Upper lobe of left lung (tissue), 6 donors: Measurements from ENCODE around the gene MTMR6. TPM values are rescaled to one million over a fixed set of nuclear protein-coding genes. Genes with fewer than 3 reads are reported as not detected.

Experiments used
- ATAC-seq, 2 donors: fragments of 200-7000 bp; cut with Tn5 transposase; one replicate each; pipeline ENCODE4 v1.9.1; 2022; ENCODE audit warnings: mild to moderate bottlenecking in 2 of 2, moderate library complexity in 2 of 2; ENCODE audit not compliant: low FRiP score in 2 of 2
- DNase-seq, 2 donors: peaks; one replicate each; pipeline ENCODE4 v3.0.0-alpha.2; 2019 to 2020
- H3K27ac ChIP-seq, 4 donors: fragments of 200-600 bp; sonication (generic); one replicate each; pipeline ENCODE4 v1.5.1; 2016 to 2019
- H3K27me3 ChIP-seq, 4 donors: fragments of 200-600 bp; sonication (generic); one replicate each; pipeline ENCODE4 v1.5.1; 2017 to 2019
- H3K36me3 ChIP-seq, 4 donors: fragments of 200-600 bp; sonication (generic); one replicate each; pipeline ENCODE4 v1.5.1; 2016 to 2019
- H3K4me1 ChIP-seq, 4 donors: fragments of 200-600 bp; sonication (generic); one replicate each; pipeline ENCODE4 v1.5.1; 2018 to 2019
- H3K4me3 ChIP-seq, 4 donors: fragments of 200-600 bp; sonication (generic); one replicate each; pipeline ENCODE4 v1.5.1; 2017 to 2019; ENCODE audit warnings: mild to moderate bottlenecking in 2 of 4, moderate library complexity in 1 of 4
- H3K9me3 ChIP-seq, 4 donors: fragments of 200-600 bp; sonication (generic); one replicate each; pipeline ENCODE4 v1.5.1; 2018 to 2019
- CTCF ChIP-seq, 6 experiments: fragments of 450-650 bp in 4 of 6; fragments of 200-600 bp in 2 of 6; sonication (generic) in 2 of 6; IDR thresholded peaks; one replicate each; pipeline ENCODE4 v1.5.1; 2016 to 2019; ENCODE audit warnings: antibody characterized with exemption in 6 of 6
- EP300 ChIP-seq, 4 donors: sonication (generic); formaldehyde crosslinking; IDR thresholded peaks; one replicate each; pipeline ENCODE4 v1.5.1; 2017; ENCODE audit warnings: antibody characterized with exemption in 4 of 4, control low read depth in 2 of 4
- POLR2A ChIP-seq, 4 donors: fragments of 450-650 bp; IDR thresholded peaks; one replicate each; pipeline ENCODE4 v1.5.1; 2016 to 2017; ENCODE audit warnings: antibody characterized with exemption in 4 of 4, mild to moderate bottlenecking in 2 of 4
- POLR2AphosphoS5 ChIP-seq, 2 donors: sonication (generic); formaldehyde crosslinking; IDR thresholded peaks; one replicate each; pipeline ENCODE4 v1.5.1; 2017; ENCODE audit warnings: antibody characterized with exemption in 2 of 2
- WGBS, 2 donors: methylation state at CpG; one replicate each; pipeline ENCODE4 v1.1.5; 2017 to 2018; 5-methylcytosine and 5-hydroxymethylcytosine counted together
- total RNA-seq, 6 donors: library from RNA; depleted of rRNA in 4 of 6; stranded (reverse); fragments of >200 nt in 4 of 6; gene quantifications; one replicate each; pipeline versions ENCODE4 v1.1.0 to v1.2.1, GENCODE V29; 2016 to 2021
- donor health status: DM: no; HTN: no; CAD: no; lungs with moderate emphysema.
- donor health status: DM: no; HTN: yes; CAD: no; lungs with severe emphysema.

Gene MTMR6
- total RNA-seq, result 10 to 100 TPM in 4 of 6 donors, 1 to 10 TPM in 2; 6.1 to 24.6 (median 18.2) TPM

GRCh38 chr13:25286969-25287961, at the start of gene MTMR6:
Gene MTMR6, minus strand, starts transcription at chr13:25287488. Its CDS starts 241 bp downstream, at chr13:25287247.
- Histone ChIP-seq H3K27ac (peak within 1 kb of the TSS; percentile 93 to 98 (median 96)), H3K4me3 (peak within 1 kb of the TSS; percentile 76 to 97 (median 87)), H3K9me3 (no peaks in the 10 kb centered on the region), H3K4me1 (peaks cover 12 to 21% (median 14%) of the 10 kb centered on the region in 4 donors), H3K36me3 (no peaks in the 10 kb centered on the region), H3K27me3 (no peaks in the 10 kb centered on the region)
- TF ChIP-seq EP300 (IDR thresholded peaks at IDR 0.05), result peak in 1 of 4 donors; percentile 44
- peak; percentile 79 to 83 for TF ChIP-seq POLR2AphosphoS5 (IDR thresholded peaks at IDR 0.05)
- peak; percentile 100 for TF ChIP-seq CTCF (IDR thresholded peaks at IDR 0.05)
- TF ChIP-seq POLR2A (IDR thresholded peaks at IDR 0.05), result peak in 3 of 4 donors; percentile 50 to 86 (median 82)
- DNase-seq (peak; percentile 96 to 99), ATAC-seq (peak; percentile 100)
- WGBS, 2 donors, result 6 to 9% methylated on average over 17 to 24 of the region's 65 CpGs

- no peak overlapping the region for H3K27ac ChIP-seq
- TF ChIP-seq EP300 (IDR thresholded peaks at IDR 0.05) (no peak), POLR2AphosphoS5 (IDR thresholded peaks at IDR 0.05) (no peak), CTCF (IDR thresholded peaks at IDR 0.05) (no peak), POLR2A (IDR thresholded peaks at IDR 0.05) (no peak)
- WGBS, 2 donors, result 63 to 66% methylated on average over 3 of the region's 3 CpGs
- no peaks in the 10 kb centered on the region for H3K9me3 ChIP-seq
- ATAC-seq (no peak), DNase-seq (no peak)
- no peaks in the 10 kb centered on the region for H3K27me3 ChIP-seq
- H3K4me1 ChIP-seq, result no peaks in the 10 kb centered on the region
- H3K36me3 ChIP-seq, result peaks cover 10 to 88% (median 31%) of the 10 kb centered on the region in 4 donors
- H3K4me3 ChIP-seq, result no peak overlapping the region
Observed at GRCh38 chr13:25335856-25336255, 48.6 kb upstream of the MTMR6 start.

- Histone ChIP-seq H3K4me1 (no peaks in the 10 kb centered on the region), H3K9me3 (no peaks in the 10 kb centered on the region), H3K27me3 (no peaks in the 10 kb centered on the region), H3K4me3 (no peak overlapping the region), H3K27ac (no peak overlapping the region), H3K36me3 (peaks cover 22 to 96% (median 51%) of the 10 kb centered on the region in 4 donors)
- TF ChIP-seq CTCF (IDR thresholded peaks at IDR 0.05) (no peak), POLR2A (IDR thresholded peaks at IDR 0.05) (no peak), EP300 (IDR thresholded peaks at IDR 0.05) (no peak), POLR2AphosphoS5 (IDR thresholded peaks at IDR 0.05) (no peak)
- ATAC-seq (no peak), DNase-seq (no peak)
- WGBS, 2 donors, result 94 to 95% methylated on average over 1 of the region's 1 CpG
Observed at GRCh38 chr13:25330541-25330940, 43.3 kb upstream of the MTMR6 start.

GRCh38 chr13:25329706-25330105, 42.4 kb upstream of the MTMR6 start:
- DNase-seq, result no peak
- no peak for ATAC-seq
- WGBS, 2 donors, result 94 to 96% methylated on average over 4 of the region's 4 CpGs
- Histone ChIP-seq H3K27me3 (no peaks in the 10 kb centered on the region), H3K4me1 (no peaks in the 10 kb centered on the region), H3K36me3 (peaks cover 26 to 100% (median 54%) of the 10 kb centered on the region in 4 donors), H3K4me3 (no peak overlapping the region), H3K27ac (no peak overlapping the region), H3K9me3 (no peaks in the 10 kb centered on the region)
- TF ChIP-seq POLR2AphosphoS5 (IDR thresholded peaks at IDR 0.05) (no peak), CTCF (IDR thresholded peaks at IDR 0.05) (no peak), EP300 (IDR thresholded peaks at IDR 0.05) (no peak), POLR2A (IDR thresholded peaks at IDR 0.05) (no peak)
